ENCODE measurements around the gene GAL.

- TF ChIP-seq, protein P1, sequence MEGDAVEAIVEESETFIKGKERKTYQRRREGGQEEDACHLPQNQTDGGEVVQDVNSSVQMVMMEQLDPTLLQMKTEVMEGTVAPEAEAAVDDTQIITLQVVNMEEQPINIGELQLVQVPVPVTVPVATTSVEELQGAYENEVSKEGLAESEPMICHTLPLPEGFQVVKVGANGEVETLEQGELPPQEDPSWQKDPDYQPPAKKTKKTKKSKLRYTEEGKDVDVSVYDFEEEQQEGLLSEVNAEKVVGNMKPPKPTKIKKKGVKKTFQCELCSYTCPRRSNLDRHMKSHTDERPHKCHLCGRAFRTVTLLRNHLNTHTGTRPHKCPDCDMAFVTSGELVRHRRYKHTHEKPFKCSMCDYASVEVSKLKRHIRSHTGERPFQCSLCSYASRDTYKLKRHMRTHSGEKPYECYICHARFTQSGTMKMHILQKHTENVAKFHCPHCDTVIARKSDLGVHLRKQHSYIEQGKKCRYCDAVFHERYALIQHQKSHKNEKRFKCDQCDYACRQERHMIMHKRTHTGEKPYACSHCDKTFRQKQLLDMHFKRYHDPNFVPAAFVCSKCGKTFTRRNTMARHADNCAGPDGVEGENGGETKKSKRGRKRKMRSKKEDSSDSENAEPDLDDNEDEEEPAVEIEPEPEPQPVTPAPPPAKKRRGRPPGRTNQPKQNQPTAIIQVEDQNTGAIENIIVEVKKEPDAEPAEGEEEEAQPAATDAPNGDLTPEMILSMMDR (IDR thresholded peaks at IDR 0.05 in 8 of 11, conservative IDR thresholded peaks at IDR 0.05 in 3 of 11), result no peak
- TF ChIP-seq POLR2AphosphoS5 (IDR thresholded peaks at IDR 0.05), result no peak
Observed at GRCh38 chr11:68660066-68660810, 24.1 kb upstream of the GAL start.
